Measurements from ENCODE around the gene MTNR1B.
A peak's percentile ranks its signal among the peaks of the same experiment; 100 is the strongest.

MTNR1B gene

GRCh38 chr11:92978271-92979111, 9.0 kb downstream of the MTNR1B start:
- DNase-seq: peak; percentile 60

GRCh38 chr11:92979176-92979575, 9.7 kb downstream of the MTNR1B start:
- DNase-seq: no peak

- DNase-seq: no peak
These were observed 10.9 kb downstream of the MTNR1B start for GRCh38 chr11:92980312-92980711.

- no peak for DNase-seq
These were observed 12.1 kb downstream of the MTNR1B start for GRCh38 chr11:92981508-92982043.

DNA sequence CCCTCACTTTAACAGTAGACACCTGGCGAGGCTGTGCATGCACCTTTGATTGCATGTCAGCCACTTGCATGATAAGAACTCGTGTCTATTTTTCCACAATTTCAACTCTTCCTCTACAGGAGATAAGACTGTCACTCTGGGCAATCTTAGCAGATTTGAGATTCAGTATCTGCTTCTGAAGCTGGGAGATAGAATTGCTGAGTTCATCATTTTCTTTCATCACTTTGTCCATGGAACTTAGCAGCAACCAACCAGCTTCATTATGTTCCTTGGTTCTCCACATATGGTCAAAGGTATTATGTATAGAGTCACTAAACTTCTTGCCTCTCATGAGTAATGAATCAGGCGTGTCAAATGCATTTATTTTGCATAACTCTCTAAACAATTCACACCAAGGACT, 17.1 kb downstream of the MTNR1B start:
- DNase-seq: no peak

DNA sequence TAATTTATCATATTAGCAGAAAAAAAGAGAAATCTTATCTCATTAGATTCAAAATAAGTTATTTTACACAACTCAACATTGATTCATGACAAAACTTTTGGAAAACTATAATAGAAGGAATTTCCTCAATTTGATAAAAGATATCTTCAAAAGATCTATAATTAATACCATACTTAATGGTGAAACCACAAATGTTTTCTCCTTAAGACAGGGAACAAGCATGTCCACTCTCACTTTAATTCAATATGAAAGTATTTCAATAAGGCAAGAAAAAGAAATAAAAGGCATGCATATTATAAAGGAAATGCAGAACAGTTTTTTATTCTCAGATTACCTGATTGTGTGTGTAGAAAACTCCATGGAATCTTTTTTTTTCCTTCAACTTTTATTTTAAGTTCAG, 23.6 kb downstream of the MTNR1B start:
- DNase-seq: no peak

GRCh38 chr11:93000511-93001476, 31.3 kb downstream of the MTNR1B start:
- no peak for DNase-seq

DNA sequence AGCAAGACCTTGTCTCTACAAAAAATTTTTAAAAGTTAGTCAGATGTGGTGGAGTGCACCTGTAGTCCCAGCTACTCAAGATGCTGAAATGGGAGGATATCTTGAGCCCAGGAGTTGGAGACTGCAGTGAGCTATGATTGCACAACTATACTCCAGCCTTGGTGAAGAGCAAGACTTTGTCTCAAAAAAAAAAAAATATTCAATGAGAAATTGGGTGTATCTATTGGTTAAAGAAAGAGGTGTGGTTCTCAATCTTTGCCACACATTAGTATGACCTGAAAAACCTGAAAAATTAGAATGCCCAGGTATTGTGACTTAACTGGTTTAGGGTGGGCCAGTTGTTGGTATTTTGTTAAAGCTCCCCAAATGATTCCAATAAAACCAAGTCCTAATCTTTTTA, 32.4 kb downstream of the MTNR1B start:
- no peak for DNase-seq

- no peak for DNase-seq
These were observed 32.9 kb downstream of the MTNR1B start for GRCh38 chr11:93002380-93002779.

DNA sequence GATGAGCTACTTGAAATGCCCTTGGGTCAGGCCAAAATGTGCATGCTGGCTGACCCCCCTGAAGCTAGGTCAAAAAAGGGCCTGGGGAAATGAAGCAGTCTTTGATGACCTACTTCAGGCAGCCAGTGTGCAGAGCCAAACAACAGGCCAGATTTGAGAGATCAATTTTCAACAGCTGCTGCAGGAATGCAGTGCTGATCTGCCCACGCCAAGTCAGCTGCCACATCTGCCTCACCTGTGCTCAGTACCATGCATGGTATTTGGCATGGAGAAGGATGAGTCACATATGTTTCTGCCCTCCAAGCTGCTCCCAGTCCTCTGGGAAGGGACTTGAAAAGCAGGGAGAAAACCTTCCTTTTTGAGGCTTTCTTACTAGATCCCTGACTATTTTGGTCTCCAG, 35.8 kb downstream of the MTNR1B start:
- DNase-seq: no peak

GRCh38 chr11:93013646-93014045, 44.2 kb downstream of the MTNR1B start:
- DNase-seq: no peak

- DNase-seq: no peak
These were observed 47.1 kb downstream of the MTNR1B start for GRCh38 chr11:93016595-93016994.

DNA sequence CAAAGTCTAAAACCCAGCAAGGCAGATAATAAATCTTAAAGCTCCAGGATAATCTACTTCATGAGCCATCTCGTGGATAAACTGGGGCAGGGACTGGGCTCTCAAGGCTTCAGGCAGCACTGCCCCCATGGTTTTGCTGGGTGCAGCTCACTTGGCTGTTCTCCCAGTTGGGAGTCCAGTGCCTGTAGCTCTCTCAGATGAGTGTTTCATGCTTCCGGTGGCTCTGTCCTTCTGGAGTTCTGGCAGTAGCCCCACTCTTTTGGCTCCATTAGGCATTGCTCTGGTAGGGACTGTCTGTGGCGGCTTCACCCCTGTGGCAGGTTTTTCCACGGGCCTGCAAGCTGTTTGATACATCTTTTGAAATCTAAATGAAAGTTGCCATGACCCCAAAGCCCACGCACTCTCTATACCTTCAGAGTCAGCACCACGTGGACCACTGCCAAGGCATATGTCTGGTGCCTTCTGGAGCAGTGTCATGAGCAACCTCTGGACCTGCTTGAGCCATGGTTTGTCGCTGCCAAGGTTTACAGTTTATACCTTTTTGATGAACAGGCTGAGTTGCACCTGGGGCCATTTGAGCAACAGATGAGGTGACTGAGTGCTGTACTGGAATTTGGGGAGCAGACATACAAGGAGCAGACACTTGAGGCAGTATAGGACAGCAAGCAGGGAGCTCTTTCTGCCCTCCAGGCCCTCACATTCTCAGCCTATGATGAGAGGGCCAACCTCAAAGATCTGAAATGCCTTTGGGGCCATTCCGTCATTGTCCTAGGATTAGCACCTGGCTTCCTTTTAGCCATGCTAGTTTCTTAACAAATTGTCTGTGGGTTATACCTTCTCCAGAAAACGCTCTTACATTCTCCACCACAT, 48.6 kb downstream of the MTNR1B start:
- DNase-seq: no peak

DNA sequence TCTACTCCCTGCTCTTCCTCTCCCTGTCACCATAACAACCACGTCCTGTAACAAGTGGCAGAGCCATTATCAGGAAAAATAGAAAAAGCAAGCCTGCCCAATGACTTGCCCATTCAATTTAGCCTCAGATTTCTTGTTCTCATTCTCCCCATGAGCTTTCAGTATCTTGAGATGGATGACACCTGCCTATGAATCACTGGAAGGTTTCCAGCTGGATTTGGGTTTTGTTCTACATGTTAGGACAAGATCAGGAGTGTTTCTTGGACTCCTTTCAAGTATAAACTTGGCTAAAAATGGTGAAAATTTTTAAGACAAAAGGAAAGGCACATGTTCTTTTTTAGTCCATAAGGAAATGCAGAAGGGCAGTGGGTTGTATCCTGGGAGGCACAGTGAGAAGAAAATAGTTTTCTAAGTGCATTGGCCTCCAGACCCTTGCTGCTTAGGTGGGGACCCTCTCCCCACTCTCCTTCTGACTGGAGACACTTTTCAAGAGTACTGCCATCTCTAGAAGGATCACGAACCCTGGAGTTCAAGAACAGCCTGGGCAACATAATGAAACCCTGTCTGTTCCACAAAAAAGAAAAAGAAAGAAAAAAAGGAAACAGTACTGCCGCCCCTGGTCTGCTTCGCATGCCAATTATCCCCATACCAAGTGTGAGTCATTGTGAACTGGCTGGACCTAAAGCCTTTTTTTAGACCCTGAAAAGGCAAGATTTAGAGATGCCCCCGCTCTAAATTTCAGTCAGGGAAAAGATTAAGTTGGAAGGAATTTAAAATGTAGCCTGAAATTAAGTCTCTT, 51.0 kb downstream of the MTNR1B start:
- DNase-seq: peak; percentile 22

- no peak for DNase-seq
These were observed 54.9 kb downstream of the MTNR1B start for GRCh38 chr11:93024369-93024768.

- no peak for DNase-seq
These were observed 56.3 kb downstream of the MTNR1B start for GRCh38 chr11:93025558-93026255.

DNA sequence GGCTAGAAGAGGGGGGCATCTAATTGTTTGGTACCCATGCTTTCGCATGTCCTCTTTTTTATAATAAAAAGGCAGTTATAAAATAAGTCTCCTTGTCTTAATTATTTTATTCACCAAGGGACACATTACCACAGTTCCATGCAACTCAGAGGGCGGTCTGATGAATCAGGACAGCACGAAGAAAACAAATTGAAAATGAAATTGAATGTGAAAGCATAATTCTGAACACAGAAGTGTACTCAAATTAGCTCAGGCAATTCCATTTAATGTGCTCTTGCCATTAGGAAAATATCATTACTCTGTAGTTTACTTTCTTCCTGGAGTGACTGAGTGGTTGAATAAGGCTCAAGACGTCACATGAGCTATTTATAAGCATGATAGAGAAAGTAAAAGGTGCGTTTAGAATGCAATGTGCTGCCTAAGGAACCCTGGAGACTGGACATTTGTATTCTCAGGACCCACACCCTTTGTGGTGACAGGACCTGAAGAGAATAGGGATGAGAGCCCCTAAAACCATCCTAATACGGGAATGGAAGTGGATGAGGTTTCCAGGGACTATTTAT, 59.6 kb downstream of the MTNR1B start:
- DNase-seq: peak; percentile 73

DNA sequence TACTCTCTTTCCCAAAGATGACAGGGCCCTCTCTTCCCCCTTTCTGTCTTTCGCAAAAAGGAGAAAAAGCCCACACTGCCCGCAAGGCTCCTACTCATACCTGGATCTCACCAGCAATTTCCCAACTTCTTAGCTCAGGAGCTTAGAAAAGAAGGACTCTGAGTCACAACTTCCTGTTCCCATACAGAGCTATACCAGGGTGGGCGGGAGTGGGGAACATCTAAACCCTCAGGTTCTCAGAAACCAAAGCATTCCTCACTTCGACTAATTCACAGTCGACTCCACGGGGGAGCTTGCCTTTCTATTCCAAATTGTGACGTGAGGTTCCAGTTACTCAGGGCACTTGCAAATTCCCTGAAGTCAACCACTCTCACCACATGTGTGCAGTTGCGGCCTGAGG, 61.9 kb downstream of the MTNR1B start:
- no peak for DNase-seq
